OCI-LY1 (cell line): Measurements from ENCODE around the gene CYB5R3.

Experiments used
- CTCF ChIP-seq: fragments of 200-600 bp; sonication (generic), shearing (Covaris generic); IDR thresholded peaks from 2 replicates; pipeline ENCODE4 v1.5.1; 2017; ENCODE audit warnings: mild to moderate bottlenecking, antibody characterized with exemption, low read length, moderate library complexity, mixed read lengths
- EZH2 ChIP-seq: fragments of 200-600 bp; sonication (generic), shearing (Covaris generic); IDR thresholded peaks from 2 replicates; pipeline ENCODE4 v1.8.0; 2017; ENCODE audit warnings: borderline replicate concordance, mixed run types, mild to moderate bottlenecking, antibody characterized with exemption, low read length, moderate library complexity, mixed read lengths

- no peak for TF ChIP-seq CTCF
- no peak for TF ChIP-seq EZH2
Measured at GRCh38 chr22:42585096-42585495, 64.1 kb downstream of the CYB5R3 start.
